Measurements from ENCODE around the gene CHRNB1.
"Not testable (repeated sequence)": the region's sequence is repeated elsewhere in the genome, so short reads cannot be mapped to it uniquely, and the experiment has no call there.

Gene CHRNB1

DNA sequence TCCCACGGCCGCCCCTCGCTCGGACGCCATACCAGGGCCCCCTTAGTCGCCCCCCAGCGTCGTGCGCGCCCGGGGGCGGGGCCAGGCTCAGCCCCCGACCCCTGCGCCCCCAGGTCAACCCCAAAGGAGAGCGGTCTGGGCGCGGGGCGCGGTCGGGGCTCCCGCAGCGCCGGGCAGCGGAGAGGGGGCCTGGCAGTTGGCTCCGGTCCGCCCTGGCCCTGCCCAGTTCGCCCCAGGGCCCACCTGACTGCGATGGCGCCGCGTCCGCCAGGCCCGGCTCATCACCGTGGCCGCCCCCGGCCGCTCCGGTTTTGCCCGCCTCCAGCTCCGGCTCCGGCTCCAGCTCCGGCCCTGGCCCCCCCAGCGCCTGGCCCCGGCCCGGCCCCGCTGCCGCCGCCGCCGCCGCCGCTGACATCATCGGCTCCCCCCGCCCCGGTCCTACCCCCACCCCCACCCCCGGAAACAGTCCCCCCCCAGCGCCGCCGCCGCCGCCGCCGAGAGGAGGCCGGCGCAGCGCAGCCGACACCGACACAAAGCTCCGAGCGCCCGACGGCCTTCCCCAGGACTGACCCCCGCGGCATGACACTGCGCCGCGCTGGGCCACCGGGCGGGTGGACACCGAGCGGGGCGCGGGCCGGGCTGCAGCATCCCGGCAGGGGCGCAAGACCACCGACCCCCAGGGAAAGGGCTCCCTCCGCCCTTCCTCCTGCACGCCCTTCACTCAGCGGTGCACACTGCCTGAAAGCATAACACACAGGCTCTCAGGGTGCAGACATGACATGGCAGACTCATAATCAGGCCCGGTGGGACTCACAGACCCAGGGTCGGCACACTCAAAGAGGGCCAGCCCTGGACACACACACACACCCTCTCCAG lies 34.6 kb downstream of the CHRNB1 start, which contains the start of gene ZBTB4:
TSS of gene ZBTB4 (minus strand) at position 419 of the 876 bp plus-strand sequence. CDS start 12,830 bp downstream, outside the sequence.
- H3K36me3 ChIP-seq (ENCODE audit: insufficient read depth, low read length) = no peaks in the 10 kb centered on the region
- peaks cover 74% of the 10 kb centered on the region for H3K79me2 ChIP-seq (ENCODE audit: insufficient read depth, low read length)
- no peaks in the 10 kb centered on the region for H3K9me2 ChIP-seq (replicated peaks; ENCODE audit: low read depth, low read length)
- H3K4me1 ChIP-seq (ENCODE audit: insufficient read depth, low read length, poor library complexity, severe bottlenecking) = peaks cover 42% of the 10 kb centered on the region
- peak within 1 kb of the TSS; percentile 82 for H3K4me3 ChIP-seq (ENCODE audit: low read length, poor library complexity, severe bottlenecking)
- peaks cover 24% of the 10 kb centered on the region for H4K20me1 ChIP-seq (ENCODE audit: insufficient read depth, low read length, poor library complexity, severe bottlenecking)
- H2AFZ ChIP-seq (ENCODE audit: low read length) = peak within 1 kb of the TSS; percentile 82
- peak within 1 kb of the TSS; percentile 95 for H3K9ac ChIP-seq (ENCODE audit: low read depth, low read length, poor library complexity, severe bottlenecking)
- H3K9me3 ChIP-seq (ENCODE audit: insufficient read depth, low read depth, low read length) = no peaks in the 10 kb centered on the region
- H3K4me2 ChIP-seq (ENCODE audit: low read depth, low read length, poor library complexity, severe bottlenecking) = peak within 1 kb of the TSS; percentile 91
- TF ChIP-seq, protein P1, sequence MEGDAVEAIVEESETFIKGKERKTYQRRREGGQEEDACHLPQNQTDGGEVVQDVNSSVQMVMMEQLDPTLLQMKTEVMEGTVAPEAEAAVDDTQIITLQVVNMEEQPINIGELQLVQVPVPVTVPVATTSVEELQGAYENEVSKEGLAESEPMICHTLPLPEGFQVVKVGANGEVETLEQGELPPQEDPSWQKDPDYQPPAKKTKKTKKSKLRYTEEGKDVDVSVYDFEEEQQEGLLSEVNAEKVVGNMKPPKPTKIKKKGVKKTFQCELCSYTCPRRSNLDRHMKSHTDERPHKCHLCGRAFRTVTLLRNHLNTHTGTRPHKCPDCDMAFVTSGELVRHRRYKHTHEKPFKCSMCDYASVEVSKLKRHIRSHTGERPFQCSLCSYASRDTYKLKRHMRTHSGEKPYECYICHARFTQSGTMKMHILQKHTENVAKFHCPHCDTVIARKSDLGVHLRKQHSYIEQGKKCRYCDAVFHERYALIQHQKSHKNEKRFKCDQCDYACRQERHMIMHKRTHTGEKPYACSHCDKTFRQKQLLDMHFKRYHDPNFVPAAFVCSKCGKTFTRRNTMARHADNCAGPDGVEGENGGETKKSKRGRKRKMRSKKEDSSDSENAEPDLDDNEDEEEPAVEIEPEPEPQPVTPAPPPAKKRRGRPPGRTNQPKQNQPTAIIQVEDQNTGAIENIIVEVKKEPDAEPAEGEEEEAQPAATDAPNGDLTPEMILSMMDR (conservative IDR thresholded peaks at IDR 0.05; ENCODE audit: low read length) = no peak
- TF ChIP-seq EZH2phosphoT487 (IDR thresholded peaks at IDR 0.05; ENCODE audit: borderline replicate concordance) = no peak
- H3K27me3 ChIP-seq (ENCODE audit: insufficient read depth, low read length, poor library complexity, severe bottlenecking) = no peaks in the 10 kb centered on the region
- no peaks in the 10 kb centered on the region for H3F3A ChIP-seq (ENCODE audit: low read depth)

GRCh38 chr17:7480089-7480384 lies 35.2 kb downstream of the CHRNB1 start:
- Histone ChIP-seq H3F3A (ENCODE audit: low read depth) (no peaks in the 10 kb centered on the region), H3K4me2 (ENCODE audit: low read depth, low read length, poor library complexity, severe bottlenecking) (peak overlapping the region; percentile 91), H2AFZ (ENCODE audit: low read length) (peak overlapping the region; percentile 74), H3K9me3 (ENCODE audit: insufficient read depth, low read depth, low read length) (no peaks in the 10 kb centered on the region), H3K27me3 (ENCODE audit: insufficient read depth, low read length, poor library complexity, severe bottlenecking) (no peaks in the 10 kb centered on the region), H3K4me3 (ENCODE audit: low read length, poor library complexity, severe bottlenecking) (peak overlapping the region; percentile 82), H3K9me2 (replicated peaks; ENCODE audit: low read depth, low read length) (no peaks in the 10 kb centered on the region), H3K79me2 (ENCODE audit: insufficient read depth, low read length) (peaks cover 74% of the 10 kb centered on the region), H3K36me3 (ENCODE audit: insufficient read depth, low read length) (no peaks in the 10 kb centered on the region), H4K20me1 (ENCODE audit: insufficient read depth, low read length, poor library complexity, severe bottlenecking) (peaks cover 27% of the 10 kb centered on the region), H3K9ac (ENCODE audit: low read depth, low read length, poor library complexity, severe bottlenecking) (peak overlapping the region; percentile 95), H3K4me1 (ENCODE audit: insufficient read depth, low read length, poor library complexity, severe bottlenecking) (peaks cover 42% of the 10 kb centered on the region)
- TF ChIP-seq EZH2phosphoT487 (IDR thresholded peaks at IDR 0.05; ENCODE audit: borderline replicate concordance) = no peak
- TF ChIP-seq, protein P1 (conservative IDR thresholded peaks at IDR 0.05; ENCODE audit: low read length) = no peak

GRCh38 chr17:7481275-7481674 lies 36.4 kb downstream of the CHRNB1 start, which contains the start of gene SLC35G6:
Gene SLC35G6, plus strand, starts transcription at chr17:7481446. Its CDS starts 71 bp downstream, at chr17:7481517.
- Histone ChIP-seq H3K79me2 (ENCODE audit: insufficient read depth, low read length) (peaks cover 74% of the 10 kb centered on the region), H3K4me2 (ENCODE audit: low read depth, low read length, poor library complexity, severe bottlenecking) (peak within 1 kb of the TSS; percentile 91), H3K9ac (ENCODE audit: low read depth, low read length, poor library complexity, severe bottlenecking) (peak within 1 kb of the TSS; percentile 95), H4K20me1 (ENCODE audit: insufficient read depth, low read length, poor library complexity, severe bottlenecking) (peaks cover 37% of the 10 kb centered on the region), H3K4me3 (ENCODE audit: low read length, poor library complexity, severe bottlenecking) (peak within 1 kb of the TSS; percentile 82), H3K4me1 (ENCODE audit: insufficient read depth, low read length, poor library complexity, severe bottlenecking) (peaks cover 43% of the 10 kb centered on the region)
- H3F3A ChIP-seq (ENCODE audit: low read depth); H2AFZ ChIP-seq (ENCODE audit: low read length); H3K9me3 ChIP-seq (ENCODE audit: insufficient read depth, low read depth, low read length); H3K9me2 ChIP-seq (replicated peaks; ENCODE audit: low read depth, low read length); H3K27me3 ChIP-seq (ENCODE audit: insufficient read depth, low read length, poor library complexity, severe bottlenecking); H3K36me3 ChIP-seq (ENCODE audit: insufficient read depth, low read length): not testable (repeated sequence)

DNA sequence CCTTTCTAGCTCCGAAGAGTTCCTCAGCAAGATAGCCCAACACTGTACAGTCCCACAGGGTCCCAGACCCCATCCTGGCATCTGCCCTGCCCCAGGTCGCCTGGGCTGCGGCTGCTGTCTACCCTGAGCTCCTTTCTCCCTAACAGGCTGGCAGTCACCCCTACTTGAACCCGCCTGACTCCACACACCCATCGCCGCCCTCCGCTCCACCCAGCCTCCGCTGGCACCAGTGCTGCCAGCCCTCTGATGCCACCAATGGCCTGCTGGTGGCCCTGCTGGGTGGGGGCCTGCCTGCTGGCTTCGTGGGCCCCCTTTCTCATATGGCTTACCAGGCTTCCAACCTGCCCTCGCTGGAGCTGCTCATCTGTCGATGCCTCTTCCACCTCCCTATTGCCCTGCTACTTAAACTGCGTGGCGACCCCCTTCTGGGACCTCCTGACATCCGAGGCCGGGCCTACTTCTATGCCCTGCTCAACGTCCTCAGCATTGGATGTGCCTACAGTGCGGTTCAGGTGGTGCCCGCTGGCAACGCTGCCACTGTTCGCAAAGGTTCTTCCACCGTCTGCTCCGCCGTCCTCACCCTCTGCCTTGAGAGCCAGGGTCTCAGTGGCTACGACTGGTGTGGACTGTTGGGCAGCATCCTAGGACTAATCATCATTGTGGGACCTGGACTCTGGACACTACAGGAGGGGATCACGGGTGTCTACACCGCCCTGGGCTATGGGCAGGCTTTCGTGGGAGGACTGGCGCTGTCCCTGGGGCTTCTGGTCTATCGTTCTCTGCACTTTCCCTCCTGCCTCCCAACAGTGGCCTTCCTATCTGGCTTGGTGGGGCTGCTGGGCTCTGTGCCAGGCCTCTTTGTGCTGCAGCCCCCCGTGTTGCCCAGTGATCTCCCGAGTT lies 37.2 kb downstream of the CHRNB1 start:
- H2AFZ ChIP-seq (ENCODE audit: low read length); H3F3A ChIP-seq (ENCODE audit: low read depth); H3K9me2 ChIP-seq (replicated peaks; ENCODE audit: low read depth, low read length); H3K27me3 ChIP-seq (ENCODE audit: insufficient read depth, low read length, poor library complexity, severe bottlenecking); H3K36me3 ChIP-seq (ENCODE audit: insufficient read depth, low read length); H3K9me3 ChIP-seq (ENCODE audit: insufficient read depth, low read depth, low read length): not testable (repeated sequence)
- Histone ChIP-seq H3K4me2 (ENCODE audit: low read depth, low read length, poor library complexity, severe bottlenecking) (peak overlapping the region; percentile 76), H3K9ac (ENCODE audit: low read depth, low read length, poor library complexity, severe bottlenecking) (peak overlapping the region; percentile 96), H4K20me1 (ENCODE audit: insufficient read depth, low read length, poor library complexity, severe bottlenecking) (peaks cover 39% of the 10 kb centered on the region), H3K4me3 (ENCODE audit: low read length, poor library complexity, severe bottlenecking) (peak overlapping the region; percentile 91), H3K4me1 (ENCODE audit: insufficient read depth, low read length, poor library complexity, severe bottlenecking) (peaks cover 42% of the 10 kb centered on the region), H3K79me2 (ENCODE audit: insufficient read depth, low read length) (peaks cover 74% of the 10 kb centered on the region)

DNA sequence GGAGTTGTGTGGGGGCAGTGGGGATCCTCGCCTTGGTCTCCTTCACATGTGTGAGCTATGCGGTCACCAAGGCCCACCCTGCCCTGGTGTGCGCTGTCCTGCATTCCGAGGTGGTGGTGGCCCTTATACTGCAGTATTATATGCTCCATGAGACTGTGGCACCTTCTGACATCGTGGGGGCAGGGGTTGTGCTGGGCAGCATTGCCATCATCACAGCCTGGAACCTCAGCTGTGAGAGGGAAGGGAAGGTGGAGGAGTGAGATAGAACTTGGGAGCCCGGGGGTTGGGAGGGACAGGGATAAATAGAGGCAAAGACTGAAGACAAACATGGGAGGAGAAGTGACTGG lies 37.9 kb downstream of the CHRNB1 start:
- H3K9me2 ChIP-seq (replicated peaks; ENCODE audit: low read depth, low read length); H2AFZ ChIP-seq (ENCODE audit: low read length); H3K27me3 ChIP-seq (ENCODE audit: insufficient read depth, low read length, poor library complexity, severe bottlenecking); H3K36me3 ChIP-seq (ENCODE audit: insufficient read depth, low read length); H3K9me3 ChIP-seq (ENCODE audit: insufficient read depth, low read depth, low read length); H3F3A ChIP-seq (ENCODE audit: low read depth): not testable (repeated sequence)
- H3K4me3 ChIP-seq (ENCODE audit: low read length, poor library complexity, severe bottlenecking) = peak overlapping the region; percentile 91
- H4K20me1 ChIP-seq (ENCODE audit: insufficient read depth, low read length, poor library complexity, severe bottlenecking) = peaks cover 42% of the 10 kb centered on the region
- peak overlapping the region; percentile 96 for H3K9ac ChIP-seq (ENCODE audit: low read depth, low read length, poor library complexity, severe bottlenecking)
- peak overlapping the region; percentile 76 for H3K4me2 ChIP-seq (ENCODE audit: low read depth, low read length, poor library complexity, severe bottlenecking)
- peaks cover 74% of the 10 kb centered on the region for H3K79me2 ChIP-seq (ENCODE audit: insufficient read depth, low read length)
- H3K4me1 ChIP-seq (ENCODE audit: insufficient read depth, low read length, poor library complexity, severe bottlenecking) = peaks cover 42% of the 10 kb centered on the region
